GM10248 (cell line): ENCODE data around the gene EPHB6.

Source experiments
- CTCF ChIA-PET: fragments of 300-600 bp; sonication (Branson Sonifier 250); formaldehyde crosslinking; extraction: SDS; loops from one replicate; lab custom pipeline; 2021; ENCODE audit warnings: antibody characterized with exemption; lab: Yijun Ruan, JAX
- POLR2A ChIA-PET: fragments of 350-650 bp; sonication (Branson Sonifier 250); formaldehyde crosslinking; extraction: SDS; loops from one replicate; lab custom pipeline; 2020; ENCODE audit warnings: antibody characterized with exemption; lab: Yijun Ruan, JAX
- DNase-seq: peaks from one replicate; pipeline ENCODE4 v3.0.0; 2012; ENCODE audit errors: extremely low spot score
- TF ChIP-seq, protein P1 (sequence below): IDR thresholded peaks from 2 replicates; pipeline ENCODE4 v1.5.1; 2012; ENCODE audit warnings: mild to moderate bottlenecking, low read depth; ENCODE audit errors: extremely low read depth, missing control alignments, control extremely low read depth

The EPHB6 gene

DNA sequence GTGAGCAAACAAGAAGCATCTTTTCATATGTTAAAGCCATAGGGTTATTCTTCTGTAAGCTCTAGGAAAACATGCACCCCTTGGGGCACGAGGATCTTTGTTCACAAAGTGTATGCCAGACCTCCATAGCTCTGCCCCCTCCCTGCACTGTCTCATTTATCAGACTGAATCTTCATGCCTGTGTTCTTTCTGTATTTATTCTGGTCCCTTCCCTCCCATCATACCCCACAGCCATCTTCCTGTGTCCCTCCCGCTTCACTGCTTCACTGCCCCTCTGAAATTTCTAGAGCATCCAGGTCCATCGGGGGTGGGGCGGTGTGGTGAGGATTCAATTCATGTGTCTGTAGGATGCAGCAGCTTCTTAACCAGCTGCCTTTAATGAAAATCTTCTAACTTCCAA lies 7.5 kb downstream of the EPHB6 start:
- ChIA-PET POLR2A (no interaction called here), CTCF (interaction anchor here (0.8 to 5.7 kb wide), 4 partner anchors 7 to 230 kb away, joined by 3 to 28 read pairs (median 6); partner anchors contain the start of gene EPHB6)
- TF ChIP-seq, protein P1, sequence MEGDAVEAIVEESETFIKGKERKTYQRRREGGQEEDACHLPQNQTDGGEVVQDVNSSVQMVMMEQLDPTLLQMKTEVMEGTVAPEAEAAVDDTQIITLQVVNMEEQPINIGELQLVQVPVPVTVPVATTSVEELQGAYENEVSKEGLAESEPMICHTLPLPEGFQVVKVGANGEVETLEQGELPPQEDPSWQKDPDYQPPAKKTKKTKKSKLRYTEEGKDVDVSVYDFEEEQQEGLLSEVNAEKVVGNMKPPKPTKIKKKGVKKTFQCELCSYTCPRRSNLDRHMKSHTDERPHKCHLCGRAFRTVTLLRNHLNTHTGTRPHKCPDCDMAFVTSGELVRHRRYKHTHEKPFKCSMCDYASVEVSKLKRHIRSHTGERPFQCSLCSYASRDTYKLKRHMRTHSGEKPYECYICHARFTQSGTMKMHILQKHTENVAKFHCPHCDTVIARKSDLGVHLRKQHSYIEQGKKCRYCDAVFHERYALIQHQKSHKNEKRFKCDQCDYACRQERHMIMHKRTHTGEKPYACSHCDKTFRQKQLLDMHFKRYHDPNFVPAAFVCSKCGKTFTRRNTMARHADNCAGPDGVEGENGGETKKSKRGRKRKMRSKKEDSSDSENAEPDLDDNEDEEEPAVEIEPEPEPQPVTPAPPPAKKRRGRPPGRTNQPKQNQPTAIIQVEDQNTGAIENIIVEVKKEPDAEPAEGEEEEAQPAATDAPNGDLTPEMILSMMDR = no peak

DNA sequence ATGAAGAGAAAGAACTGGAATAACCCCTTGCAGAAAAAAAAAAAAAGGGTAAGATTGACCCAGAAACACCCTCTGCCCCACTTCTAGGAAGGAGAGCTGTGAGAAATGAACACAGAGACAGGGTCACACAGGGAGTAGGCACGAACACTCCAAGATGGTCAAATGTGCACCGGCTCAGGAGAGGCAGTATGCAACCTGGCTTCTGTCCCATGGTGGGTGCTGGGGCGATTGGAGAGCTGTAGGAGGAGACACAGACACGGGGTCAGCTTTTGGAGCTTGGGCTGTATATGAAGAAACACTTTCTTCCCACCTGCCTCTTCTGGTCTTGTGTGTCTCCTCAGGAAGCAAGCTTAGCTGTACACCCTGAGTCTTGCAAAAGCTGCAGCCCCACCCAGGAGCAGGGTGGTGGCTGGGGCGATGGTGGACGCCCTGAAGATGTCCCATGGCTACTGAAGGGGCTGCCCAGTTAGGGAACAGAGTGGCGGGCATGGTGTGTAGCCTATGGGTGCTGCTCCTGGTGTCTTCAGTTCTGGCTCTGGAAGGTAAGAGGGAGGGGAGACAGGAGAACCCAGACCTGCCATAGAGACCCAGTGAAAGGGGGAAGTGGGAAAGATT lies 8.0 kb downstream of the EPHB6 start:
- ChIA-PET CTCF (interaction anchor here (1.7 to 5.7 kb wide), 3 partner anchors 8 to 230 kb away, joined by 4 to 28 read pairs (median 9); partner anchors contain the start of gene EPHB6), POLR2A (no interaction called here)
- TF ChIP-seq, protein P1 = no peak
- DNase-seq = no peak

More for the DNA sequence above, 7.5 kb downstream of the EPHB6 start:
- no peak for DNase-seq

DNA sequence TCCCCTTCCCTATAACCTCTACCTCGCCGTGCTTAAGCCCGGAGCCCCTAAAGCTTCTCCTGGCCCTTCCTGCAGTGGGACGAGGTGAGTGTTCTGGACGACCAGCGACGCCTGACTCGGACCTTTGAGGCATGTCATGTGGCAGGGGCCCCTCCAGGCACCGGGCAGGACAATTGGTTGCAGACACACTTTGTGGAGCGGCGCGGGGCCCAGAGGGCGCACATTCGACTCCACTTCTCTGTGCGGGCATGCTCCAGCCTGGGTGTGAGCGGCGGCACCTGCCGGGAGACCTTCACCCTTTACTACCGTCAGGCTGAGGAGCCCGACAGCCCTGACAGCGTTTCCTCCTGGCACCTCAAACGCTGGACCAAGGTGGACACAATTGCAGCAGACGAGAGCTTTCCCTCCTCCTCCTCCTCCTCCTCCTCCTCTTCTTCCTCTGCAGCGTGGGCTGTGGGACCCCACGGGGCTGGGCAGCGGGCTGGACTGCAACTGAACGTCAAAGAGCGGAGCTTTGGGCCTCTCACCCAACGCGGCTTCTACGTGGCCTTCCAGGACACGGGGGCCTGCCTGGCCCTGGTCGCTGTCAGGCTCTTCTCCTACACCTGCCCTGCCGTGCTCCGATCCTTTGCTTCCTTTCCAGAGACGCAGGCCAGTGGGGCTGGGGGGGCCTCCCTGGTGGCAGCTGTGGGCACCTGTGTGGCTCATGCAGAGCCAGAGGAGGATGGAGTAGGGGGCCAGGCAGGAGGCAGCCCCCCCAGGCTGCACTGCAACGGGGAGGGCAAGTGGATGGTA lies 9.2 kb downstream of the EPHB6 start:
- POLR2A ChIA-PET = no interaction called here
- TF ChIP-seq, protein P1 = no peak
- DNase-seq = no peak
- CTCF ChIA-PET = interaction anchor here (0.9 to 5.7 kb wide), 7 partner anchors 9 to 232 kb away, joined by 3 to 28 read pairs (median 4); partner anchors contain the start of gene EPHB6

DNA sequence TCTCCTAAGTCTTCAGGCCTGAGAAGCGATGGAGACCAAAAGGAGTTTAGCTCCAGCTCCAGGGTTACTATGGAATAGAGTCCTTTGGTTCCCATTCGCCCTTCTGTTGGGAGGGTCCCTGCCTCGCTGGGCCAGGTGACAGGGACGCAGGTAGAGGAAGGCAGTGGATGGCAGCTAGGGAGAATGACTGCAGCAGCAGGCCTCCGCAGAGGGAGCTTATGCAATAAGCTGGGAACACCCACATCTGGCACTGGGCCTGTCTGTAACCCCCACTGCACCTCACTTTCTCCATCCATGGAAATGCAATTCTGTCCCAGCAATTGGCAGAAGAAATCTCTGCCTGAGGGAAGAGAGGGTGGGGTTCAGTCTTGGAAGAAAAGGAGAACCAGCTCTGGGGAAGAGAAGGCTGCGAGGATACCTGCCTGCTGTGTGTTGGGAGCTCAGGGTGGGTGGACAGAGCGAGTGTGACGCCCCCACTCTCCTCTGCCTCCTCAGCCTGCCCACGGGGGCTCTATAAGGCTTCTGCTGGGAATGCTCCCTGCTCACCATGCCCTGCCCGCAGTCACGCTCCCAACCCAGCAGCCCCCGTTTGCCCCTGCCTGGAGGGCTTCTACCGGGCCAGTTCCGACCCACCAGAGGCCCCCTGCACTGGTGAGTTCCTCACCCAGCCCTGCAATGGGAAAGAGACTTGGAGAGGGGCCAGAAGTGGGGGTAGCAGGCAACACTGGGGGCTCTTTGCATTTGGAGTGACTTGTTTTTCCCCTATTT lies 10.3 kb downstream of the EPHB6 start:
- ChIA-PET CTCF (interaction anchor here (0.8 to 5.7 kb wide), 12 partner anchors 8 to 350 kb away, joined by 3 to 28 read pairs (median 4); partner anchors contain the start of gene EPHB6), POLR2A (no interaction called here)
- no peak for DNase-seq
- TF ChIP-seq, protein P1 = no peak

DNA sequence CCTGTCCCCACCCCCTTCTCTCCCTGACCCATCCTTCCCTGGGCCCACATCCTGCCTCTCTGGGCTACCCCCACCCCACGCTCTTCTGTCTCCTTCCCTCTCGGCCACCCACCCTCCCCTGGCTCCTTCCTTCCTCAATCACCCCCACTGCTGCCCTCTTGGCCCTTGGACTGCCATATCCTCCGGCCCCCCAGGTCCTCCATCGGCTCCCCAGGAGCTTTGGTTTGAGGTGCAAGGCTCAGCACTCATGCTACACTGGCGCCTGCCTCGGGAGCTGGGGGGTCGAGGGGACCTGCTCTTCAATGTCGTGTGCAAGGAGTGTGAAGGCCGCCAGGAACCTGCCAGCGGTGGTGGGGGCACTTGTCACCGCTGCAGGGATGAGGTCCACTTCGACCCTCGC lies 10.9 kb downstream of the EPHB6 start:
- POLR2A ChIA-PET = no interaction called here
- no peak for DNase-seq
- TF ChIP-seq, protein P1 = no peak
- CTCF ChIA-PET = interaction anchor here (0.7 to 5.7 kb wide), 15 partner anchors 7 to 349 kb away, joined by 3 to 28 read pairs (median 5); partner anchors contain the start of gene EPHB6
